ENCODE results near the gene HAVCR2.
"Not testable (repeated sequence)": the region's sequence is repeated elsewhere in the genome, so short reads cannot be mapped to it uniquely, and the experiment has no call there.

HAVCR2 gene

DNA sequence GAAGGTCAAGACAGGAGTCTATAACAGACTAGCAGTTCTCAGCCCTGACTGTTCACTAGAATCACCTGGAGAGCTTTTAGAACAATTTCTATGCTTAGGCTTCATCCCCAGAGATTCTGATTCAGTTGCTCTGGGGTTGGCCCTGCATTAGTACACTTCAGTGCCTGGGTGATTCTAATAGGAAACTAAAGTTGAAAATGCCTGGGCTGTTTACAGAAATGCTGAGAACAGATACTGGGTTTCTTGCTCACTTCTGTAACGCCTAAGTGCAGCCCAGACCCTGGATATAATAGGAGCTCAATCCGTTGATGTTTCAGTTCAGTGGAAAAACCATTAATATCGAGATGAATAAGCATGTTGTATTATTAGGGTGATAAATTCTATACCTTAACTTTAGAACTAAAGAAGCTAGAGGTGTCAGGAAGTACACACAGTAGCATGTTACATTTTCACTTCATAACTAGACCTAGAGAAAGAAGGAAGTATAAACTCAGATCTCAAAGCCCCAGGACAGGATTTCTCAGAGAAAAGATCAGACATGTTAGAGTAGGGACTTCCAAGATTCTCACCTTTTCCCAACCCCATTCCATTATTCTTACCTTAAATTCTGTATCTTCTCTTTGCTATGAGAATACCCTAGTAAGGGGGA lies 20.4 kb downstream of the HAVCR2 start:
- no peak for DNase-seq (ENCODE audit: low spot score)

DNA sequence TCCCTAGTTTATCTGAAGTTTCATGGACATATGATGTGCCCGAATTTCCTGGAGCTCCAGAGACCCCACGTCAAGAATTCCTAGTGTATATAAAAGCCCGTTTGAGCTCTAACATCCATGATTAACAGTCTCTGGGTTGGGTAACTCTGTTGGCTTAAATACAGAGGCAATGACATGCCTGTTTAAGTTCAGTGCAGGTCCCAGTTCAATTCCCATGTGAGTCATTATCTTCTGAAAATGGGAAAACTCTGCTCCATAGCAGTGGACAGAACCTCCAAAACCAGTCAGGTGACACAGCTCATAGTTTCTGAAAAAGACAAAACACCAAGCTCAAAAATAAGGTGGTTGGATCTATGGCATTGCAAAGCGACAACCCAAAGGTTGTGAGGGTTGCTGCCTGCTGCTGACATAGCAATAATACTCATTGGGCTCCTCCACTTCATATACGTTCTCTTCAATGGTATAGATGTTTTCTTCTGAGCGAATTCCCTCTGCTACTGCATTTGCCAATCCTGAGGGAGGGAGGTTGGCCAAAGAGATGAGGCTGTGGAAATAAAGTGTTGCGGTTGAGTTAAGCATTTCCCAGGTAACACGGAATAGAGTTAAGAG lies 22.0 kb downstream of the HAVCR2 start:
- DNase-seq (ENCODE audit: low spot score), result no peak

DNA sequence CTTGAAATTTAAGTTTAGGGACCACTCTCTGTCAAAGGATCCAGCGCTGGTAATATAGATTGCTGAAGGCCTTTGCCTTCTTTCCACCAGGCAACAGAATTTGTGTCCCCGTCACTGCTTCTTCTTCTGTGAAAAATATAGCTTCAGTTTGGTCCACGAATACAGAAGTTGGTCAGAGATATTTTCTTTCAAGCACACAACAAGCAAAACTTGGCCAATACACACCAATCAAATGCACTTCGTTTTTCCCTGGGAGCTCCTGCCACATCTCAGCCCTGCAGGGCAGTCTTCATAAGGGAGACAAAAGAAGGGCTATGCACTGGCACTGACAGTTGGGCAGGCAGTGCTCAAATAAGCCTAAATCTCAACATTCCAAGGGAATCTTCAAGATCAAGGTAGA lies 22.9 kb downstream of the HAVCR2 start:
- DNase-seq (ENCODE audit: low spot score), result no peak

DNA sequence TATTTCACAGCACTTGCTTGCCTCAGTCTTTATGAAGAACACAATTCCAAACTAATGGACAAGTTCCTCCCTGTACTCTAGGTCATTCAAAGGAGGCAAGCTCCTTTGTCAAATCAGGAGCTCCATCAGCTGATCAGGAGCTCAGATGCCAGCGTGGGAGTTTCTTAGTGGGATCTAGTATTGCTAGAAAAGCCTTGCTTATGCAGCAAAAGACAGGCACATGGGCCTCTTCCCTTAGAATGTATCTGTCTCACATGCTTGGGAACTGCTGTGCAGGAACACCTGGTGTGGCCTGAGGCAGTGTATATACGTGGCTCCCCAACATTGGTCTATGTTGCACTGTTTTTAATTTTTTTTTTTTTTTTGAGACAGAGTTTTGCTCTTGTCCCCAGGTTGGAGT lies 28.6 kb downstream of the HAVCR2 start:
- DNase-seq (ENCODE audit: low spot score), result no peak

GRCh38 chr5:157076558-157076957 lies 32.3 kb downstream of the HAVCR2 start:
- DNase-seq (ENCODE audit: low spot score), result peak; percentile 50

DNA sequence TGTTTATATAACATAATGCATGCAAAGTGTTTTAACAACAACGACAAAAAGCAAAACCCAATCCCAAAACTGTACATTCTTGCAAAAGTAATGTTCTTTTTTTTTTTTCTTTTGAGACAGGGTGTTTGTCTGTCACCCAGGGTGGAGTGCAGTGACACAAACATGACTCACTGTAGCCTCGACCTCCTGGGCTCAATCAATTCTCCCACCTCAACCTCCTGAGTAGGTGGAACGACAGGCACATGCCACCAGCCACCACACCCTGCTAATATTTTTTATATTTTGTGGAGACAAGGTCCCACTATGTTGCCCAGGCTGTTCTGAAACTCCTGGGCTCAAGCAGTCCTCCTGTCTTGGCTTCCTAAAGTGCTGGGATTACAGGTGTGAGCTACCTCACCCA lies 36.3 kb downstream of the HAVCR2 start:
- DNase-seq (ENCODE audit: low spot score), result no peak

DNA sequence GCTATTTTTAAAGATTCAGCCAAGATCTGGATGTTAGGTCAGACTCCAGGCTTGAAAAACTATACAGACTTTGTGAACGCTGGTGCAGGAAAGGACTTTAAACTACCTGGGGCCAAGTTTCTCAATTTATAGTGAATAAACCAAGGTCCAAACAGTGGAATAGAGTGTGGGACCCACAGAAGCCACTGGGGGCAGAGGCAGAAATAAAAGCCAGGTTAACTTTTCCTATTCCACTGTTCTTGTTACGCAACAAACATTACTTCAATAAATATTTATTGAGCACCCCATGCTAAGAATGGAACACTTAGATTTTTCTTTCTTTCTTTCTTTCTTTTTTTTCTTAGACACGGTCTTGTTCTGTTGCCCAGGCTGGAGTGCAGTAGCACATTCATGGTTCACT lies 38.9 kb downstream of the HAVCR2 start:
- no peak for DNase-seq (ENCODE audit: low spot score)

DNA sequence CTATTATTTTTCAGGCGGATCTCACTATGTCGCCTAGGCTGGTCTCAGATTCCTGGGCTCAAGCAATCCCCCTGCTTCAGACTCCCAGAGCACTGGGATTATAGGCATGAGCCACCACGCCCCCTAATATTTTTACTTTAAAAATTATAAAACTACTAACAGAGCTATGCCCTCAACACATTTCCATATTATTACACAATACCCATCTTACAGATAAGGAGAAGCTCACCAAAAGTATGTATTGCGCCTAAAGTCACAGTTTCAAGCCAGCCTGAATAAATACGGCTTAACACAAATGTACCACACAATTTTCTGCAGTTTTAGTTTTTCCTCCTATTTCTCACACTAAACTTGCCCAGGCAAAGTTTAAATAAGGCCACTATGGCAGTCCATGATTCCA lies 40.1 kb downstream of the HAVCR2 start:
- no peak for DNase-seq (ENCODE audit: low spot score)

DNA sequence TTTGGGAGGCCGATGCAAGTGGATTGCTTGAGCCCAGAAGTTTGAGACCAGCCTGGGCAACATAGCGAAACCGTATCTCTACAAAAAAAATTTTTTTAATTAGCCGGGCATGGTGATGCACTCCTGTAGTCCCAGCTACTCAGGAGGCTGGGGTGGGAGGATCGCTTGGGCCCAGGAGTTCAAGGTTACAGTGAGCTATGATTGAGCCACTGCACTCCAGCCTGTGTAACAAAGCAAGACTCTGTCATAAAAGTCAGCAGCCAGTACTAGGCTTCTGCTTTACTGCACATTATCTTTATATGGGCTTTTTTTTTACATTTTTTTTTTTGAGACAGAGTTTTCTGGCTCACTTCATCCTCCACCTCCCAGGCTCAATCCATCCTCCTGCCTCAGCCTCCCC lies 40.5 kb downstream of the HAVCR2 start:
- DNase-seq (ENCODE audit: low spot score), result no peak

DNA sequence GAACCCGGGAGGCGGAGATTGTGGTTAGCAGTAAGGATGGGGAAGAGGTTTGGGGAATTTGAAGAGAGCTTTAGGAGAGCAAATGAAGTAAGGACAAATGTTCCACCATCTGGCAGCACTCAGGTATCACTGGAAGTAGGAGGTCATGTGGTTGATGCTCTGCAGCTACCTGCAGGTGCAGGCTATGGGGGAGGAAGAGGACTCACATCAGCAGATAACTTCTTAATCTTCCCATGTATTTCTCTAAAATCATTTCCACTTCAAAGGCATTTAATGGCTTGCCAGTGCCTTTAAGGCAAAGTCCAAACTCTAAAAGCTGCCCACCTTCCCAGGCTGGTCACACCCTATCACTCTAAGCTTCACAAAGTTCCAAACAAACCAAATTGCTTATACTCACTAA lies 41.8 kb downstream of the HAVCR2 start:
- DNase-seq (ENCODE audit: low spot score), result no peak

DNA sequence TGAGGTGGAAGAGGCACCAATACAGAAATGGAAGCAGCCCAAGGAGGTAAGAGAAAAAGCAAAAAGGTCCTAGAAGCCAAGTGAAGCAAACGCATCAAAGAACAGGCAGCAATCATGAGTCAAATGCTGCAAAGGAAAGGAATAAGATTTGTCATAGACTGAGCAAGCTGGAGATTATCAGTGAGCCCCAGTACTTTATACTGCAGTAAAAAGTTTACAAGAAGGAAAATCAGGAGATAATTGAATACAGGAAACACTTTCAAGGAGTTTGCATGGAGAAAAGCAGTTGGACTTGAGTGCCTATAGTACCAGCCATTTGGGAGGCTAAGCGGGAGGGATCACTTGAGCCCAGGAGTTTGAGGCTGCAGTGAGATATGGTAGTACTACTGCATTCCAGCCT lies 42.8 kb downstream of the HAVCR2 start:
- DNase-seq (ENCODE audit: low spot score), result no peak

DNA sequence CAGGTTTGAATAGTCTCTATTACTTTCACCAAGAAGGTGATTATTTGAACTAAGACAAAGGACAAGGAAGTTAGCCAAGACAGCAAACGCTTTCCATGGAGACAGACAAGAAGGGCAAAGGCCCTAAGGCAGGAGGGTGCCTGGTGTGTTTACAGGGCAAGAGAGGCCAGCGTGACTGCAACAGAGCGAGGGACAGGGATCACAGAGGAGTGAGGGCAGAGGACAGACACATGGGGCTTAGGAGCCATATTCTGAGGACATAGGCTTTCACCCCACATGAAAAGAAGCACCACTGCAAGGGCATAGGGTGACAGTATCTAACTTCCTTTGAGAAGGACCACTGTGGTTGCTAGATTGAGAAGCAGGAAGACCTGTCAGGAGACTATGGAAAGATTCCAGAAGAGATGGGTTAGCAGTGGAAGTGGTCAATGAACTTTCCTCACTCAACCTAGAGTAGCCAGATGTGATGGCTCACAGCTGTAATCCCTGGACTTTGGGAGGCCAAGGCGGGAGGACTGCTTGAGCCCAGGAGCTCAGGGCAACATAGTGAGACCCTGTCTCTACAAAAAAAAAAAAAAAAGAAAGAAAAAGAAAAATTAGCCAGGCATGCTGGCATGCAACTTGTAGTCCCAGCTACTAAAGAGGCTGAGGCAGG lies 44.9 kb downstream of the HAVCR2 start:
- DNase-seq (ENCODE audit: low spot score), result no peak

DNA sequence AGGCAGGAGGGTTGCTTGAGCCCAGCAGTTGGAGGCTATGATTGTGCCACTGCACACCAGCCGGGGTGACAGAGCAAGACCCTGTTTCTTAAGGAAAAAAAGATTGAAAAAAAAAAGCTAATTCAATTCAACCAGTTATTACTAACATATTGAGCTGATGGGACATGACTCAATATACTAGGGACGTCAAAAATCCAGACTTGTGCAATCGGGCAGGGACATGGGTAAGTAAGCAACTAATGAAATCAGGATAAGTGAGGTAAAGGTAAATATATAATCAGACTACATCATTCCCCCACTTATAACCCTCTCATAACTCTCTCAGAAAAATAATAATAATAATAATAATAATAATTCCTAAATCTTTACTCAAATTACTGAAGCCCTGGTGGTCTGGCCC lies 49.0 kb downstream of the HAVCR2 start:
- peak; percentile 41 for DNase-seq (ENCODE audit: low spot score)

DNA sequence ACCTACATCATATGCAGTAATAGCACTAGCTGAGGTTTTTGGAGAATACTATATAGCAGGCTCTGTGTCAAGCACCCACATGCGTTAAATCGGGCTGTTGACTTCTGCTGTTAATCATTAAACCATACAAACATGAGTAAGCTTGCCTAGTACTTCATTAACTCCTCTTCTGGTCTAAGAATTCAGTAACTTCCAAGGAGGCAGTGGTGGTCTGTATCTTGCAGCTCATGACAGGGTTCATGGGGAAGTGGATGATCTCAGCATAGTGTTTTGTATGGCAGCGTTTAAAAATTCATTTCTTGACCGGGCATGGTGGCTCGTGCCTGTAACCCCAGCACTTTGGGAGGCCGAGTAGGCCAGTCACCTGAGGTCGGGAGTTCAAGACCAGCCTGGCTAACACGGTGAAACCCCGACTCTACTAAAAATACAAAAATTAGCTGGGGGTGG lies 49.7 kb downstream of the HAVCR2 start, which contains the start of gene HAVCR1:
TSS of gene HAVCR1 (minus strand) at position 24 of the 447 bp plus-strand sequence. CDS start 1,173 bp downstream, outside the sequence.
- no peak for DNase-seq (ENCODE audit: low spot score)

- no peak for DNase-seq (ENCODE audit: low spot score)
Measured at GRCh38 chr5:157057459-157058370, 51.1 kb downstream of the HAVCR2 start.

DNA sequence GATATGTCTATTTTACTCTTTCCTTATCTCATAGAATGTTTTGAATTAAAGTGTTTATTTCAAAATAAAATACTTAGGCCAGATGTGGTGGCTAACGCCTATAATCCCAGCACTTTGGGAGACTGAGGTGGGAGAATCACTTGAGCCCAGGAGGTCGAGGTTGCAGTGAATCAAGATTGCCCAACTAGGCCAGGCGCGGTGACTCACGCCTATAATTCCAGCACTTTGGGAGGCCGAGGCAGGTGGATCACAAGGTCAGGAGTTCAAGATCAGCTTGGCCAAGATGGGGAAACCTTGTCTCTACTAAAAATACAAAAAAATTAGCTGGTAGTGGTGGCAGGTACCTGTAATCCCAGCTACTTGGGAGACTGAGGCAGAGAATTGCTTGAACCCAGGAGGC lies 52.0 kb downstream of the HAVCR2 start:
- not testable (repeated sequence) for DNase-seq (ENCODE audit: low spot score)

DNA sequence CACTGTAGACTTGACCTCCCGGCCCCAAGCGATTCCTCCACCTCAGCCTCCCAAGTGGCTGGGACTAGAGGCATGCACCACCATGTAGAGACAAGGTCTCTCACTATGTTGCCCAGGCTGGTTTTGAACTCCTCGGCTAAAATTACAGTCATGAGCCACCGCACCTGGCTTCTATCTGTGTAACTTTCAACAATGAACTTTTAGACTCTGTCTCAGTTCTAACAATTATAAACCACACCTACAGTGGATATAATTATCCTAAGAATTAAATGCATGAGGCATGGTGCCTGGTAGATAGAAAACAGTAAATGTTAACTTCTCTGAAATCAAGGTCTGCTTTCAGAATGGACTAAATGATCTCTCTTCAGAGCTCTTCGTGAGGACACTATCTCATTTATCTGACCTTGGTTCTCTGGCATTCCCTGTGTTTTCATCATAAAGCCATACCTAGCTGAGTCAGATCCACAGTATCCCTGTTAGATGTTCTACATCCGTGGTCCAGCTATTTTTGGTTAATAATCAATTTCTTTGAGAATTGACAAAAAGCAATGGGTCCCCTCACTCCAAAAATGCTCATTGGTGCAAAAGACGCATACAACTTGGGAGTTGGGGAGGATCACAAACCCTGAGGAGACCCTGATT lies 57.1 kb downstream of the HAVCR2 start:
- no peak for DNase-seq (ENCODE audit: low spot score)

DNA sequence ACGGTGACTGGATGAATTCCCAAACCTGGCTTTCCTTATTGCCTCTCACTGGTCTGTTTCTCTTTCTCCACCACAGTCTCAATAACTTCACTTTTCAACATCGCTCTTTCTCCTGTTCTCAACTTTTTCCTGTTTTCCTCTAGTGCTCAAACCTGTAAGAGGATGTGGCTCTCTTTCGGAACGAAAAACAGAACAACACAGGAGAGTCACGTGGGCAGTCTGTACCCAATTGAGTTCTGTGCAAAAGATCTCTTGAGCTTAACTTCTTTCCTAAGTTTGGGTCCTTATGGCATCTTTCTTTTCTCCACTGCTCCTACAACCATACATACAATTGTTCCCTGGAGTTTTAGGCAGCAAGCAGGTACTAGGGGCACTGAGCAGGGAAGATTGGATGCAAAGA lies 58.8 kb downstream of the HAVCR2 start:
- DNase-seq (ENCODE audit: low spot score), result no peak

DNA sequence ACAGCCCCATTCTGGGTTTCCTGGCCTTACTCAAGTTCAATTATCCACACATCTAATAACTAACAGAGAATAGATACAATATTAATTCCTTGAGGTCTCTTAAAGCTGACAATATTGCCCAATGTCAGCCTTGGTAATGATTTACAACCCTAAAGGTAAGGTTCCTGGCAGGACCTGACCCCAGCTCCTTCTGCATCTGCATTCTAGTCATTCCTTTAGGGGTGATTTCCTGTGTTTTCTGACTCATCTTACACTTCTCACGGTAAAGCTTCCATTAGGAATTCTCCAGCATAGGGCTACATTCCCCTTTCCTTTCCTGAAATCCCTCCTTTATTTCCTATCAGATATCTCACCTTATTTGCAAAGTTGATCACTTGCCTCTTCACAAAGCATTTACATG lies 59.2 kb downstream of the HAVCR2 start:
- DNase-seq (ENCODE audit: low spot score), result peak; percentile 55

GRCh38 chr5:157047898-157048297 lies 60.9 kb downstream of the HAVCR2 start:
- no peak for DNase-seq (ENCODE audit: low spot score)

DNA sequence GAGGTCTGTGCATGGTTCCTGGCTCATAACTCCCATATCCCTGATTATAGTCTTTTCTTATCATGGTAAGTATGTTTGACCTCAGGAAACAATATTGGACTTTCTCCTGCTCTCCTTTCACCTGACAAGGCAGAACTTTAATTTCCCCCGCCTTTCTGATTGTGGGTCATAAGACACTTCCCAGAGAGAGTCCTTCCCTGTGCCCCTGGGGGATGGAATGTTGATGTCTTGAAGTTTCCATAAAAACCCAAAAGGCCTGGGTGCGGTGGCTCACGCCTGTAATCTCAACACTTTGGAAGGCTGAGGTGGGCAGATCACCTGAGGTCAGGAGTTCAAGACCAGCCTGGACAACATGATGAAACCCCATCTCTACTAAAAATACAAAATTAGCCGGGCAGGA lies 61.8 kb downstream of the HAVCR2 start:
- not testable (repeated sequence) for DNase-seq (ENCODE audit: low spot score)

- DNase-seq (ENCODE audit: low spot score), result no peak
Measured at GRCh38 chr5:157046041-157046440, 62.8 kb downstream of the HAVCR2 start.
